ENCODE results near the gene AK4.

DNA sequence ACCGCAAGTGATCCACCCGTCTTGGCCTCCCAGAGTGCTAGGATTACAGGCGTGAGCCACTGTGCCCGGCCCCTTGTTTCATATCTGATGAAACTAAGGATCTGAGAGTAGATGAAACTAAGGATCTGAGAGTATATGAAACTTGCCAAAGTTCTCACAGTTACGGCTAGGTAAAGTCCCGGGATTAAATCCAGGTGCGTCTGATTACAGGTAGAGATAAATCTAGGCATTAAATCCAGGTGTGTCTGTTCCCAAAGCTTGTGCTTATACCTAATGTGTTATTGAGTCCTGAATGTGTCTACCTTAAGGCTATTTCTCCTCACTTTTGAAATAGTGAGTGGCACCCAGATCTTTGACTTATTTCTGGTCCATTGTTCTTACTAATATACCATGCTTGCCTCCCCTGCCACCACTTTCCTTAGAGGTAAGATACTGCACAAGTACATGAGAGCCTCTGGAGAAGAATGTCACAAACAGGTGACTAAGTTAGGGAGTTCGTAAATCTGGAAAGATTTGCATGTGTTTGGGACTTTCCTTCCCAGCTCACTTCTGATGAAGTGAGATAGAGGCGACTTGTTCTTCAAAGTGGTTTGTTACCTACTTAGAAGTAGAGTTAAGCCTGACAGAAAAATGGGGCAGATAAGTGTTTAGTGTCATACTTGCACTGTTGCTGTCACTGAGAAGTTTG, 66.5 kb downstream of the AK4 start:
- TF ChIP-seq, protein P1, sequence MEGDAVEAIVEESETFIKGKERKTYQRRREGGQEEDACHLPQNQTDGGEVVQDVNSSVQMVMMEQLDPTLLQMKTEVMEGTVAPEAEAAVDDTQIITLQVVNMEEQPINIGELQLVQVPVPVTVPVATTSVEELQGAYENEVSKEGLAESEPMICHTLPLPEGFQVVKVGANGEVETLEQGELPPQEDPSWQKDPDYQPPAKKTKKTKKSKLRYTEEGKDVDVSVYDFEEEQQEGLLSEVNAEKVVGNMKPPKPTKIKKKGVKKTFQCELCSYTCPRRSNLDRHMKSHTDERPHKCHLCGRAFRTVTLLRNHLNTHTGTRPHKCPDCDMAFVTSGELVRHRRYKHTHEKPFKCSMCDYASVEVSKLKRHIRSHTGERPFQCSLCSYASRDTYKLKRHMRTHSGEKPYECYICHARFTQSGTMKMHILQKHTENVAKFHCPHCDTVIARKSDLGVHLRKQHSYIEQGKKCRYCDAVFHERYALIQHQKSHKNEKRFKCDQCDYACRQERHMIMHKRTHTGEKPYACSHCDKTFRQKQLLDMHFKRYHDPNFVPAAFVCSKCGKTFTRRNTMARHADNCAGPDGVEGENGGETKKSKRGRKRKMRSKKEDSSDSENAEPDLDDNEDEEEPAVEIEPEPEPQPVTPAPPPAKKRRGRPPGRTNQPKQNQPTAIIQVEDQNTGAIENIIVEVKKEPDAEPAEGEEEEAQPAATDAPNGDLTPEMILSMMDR (IDR thresholded peaks at IDR 0.05; ENCODE audit: insufficient read depth, low read length, poor library complexity, severe bottlenecking) = no peak
- no peak for TF ChIP-seq EZH2phosphoT487 (conservative IDR thresholded peaks at IDR 0.05; ENCODE audit: low read length)

Measured in SU-DHL-6 (cell line).